ENCODE data around the gene ROR2.
A peak's percentile ranks its signal among the peaks of the same experiment; 100 is the strongest.
"Not testable (repeated sequence)": the region's sequence is repeated elsewhere in the genome, so short reads cannot be mapped to it uniquely, and the experiment has no call there.

Gene ROR2

GRCh38 chr9:91985692-91986091 is 35.7 kb upstream of the ROR2 start:
- TF ChIP-seq PKNOX1 (IDR thresholded peaks at IDR 0.05) (no peak), SP1 (IDR thresholded peaks at IDR 0.05) (no peak), BHLHE40 (IDR thresholded peaks at IDR 0.05; ENCODE audit: borderline replicate concordance) (no peak), FOXA1 (IDR thresholded peaks at IDR 0.05) (no peak), CTBP1 (IDR thresholded peaks at IDR 0.05; ENCODE audit: borderline replicate concordance) (no peak), LEF1 (IDR thresholded peaks at IDR 0.05; ENCODE audit: borderline replicate concordance) (no peak), HDGF (IDR thresholded peaks at IDR 0.05; ENCODE audit: borderline replicate concordance) (no peak), FOXK2 (IDR thresholded peaks at IDR 0.05) (no peak), FOXM1 (IDR thresholded peaks at IDR 0.05; ENCODE audit: borderline replicate concordance) (no peak), ELF4 (IDR thresholded peaks at IDR 0.05) (no peak), NFRKB (IDR thresholded peaks at IDR 0.05) (no peak)
- DNase-seq (ENCODE audit: extremely low spot score), result no peak
- ChIA-PET POLR2A (no interaction called here), CTCF (no interaction called here)

GRCh38 chr9:91978740-91979414 is 28.8 kb upstream of the ROR2 start:
- TF ChIP-seq TARDBP (IDR thresholded peaks at IDR 0.05) (no peak), ELF4 (IDR thresholded peaks at IDR 0.05) (no peak), PKNOX1 (IDR thresholded peaks at IDR 0.05) (no peak), BHLHE40 (IDR thresholded peaks at IDR 0.05; ENCODE audit: borderline replicate concordance) (no peak), SP1 (IDR thresholded peaks at IDR 0.05) (no peak), L3MBTL2 (conservative IDR thresholded peaks at IDR 0.05) (no peak), SUZ12 (IDR thresholded peaks at IDR 0.05) (no peak), ZNF384 (IDR thresholded peaks at IDR 0.05) (no peak)
- peak; percentile 53 for DNase-seq (ENCODE audit: extremely low spot score)
- CTCF ChIA-PET, result interaction anchor here (0.7 to 2.2 kb wide), 4 partner anchors 21 to 1063 kb away, joined by 3 to 7 read pairs (median 4); no protein-coding TSS in a partner anchor
- POLR2A ChIA-PET, result no interaction called here

GRCh38 chr9:91975254-91975653 is 25.2 kb upstream of the ROR2 start:
- CTCF ChIA-PET; POLR2A ChIA-PET; DNase-seq (ENCODE audit: extremely low spot score): not testable (repeated sequence)

GRCh38 chr9:91972711-91973110 is 22.7 kb upstream of the ROR2 start:
- no peak for DNase-seq (ENCODE audit: extremely low spot score)
- CTCF ChIA-PET, result no interaction called here
- no peak for TF ChIP-seq BHLHE40 (IDR thresholded peaks at IDR 0.05; ENCODE audit: borderline replicate concordance)
- no peak for TF ChIP-seq CTBP1 (IDR thresholded peaks at IDR 0.05; ENCODE audit: borderline replicate concordance)
- no peak for TF ChIP-seq TARDBP (IDR thresholded peaks at IDR 0.05)
- TF ChIP-seq FOXA1 (IDR thresholded peaks at IDR 0.05), result no peak
- no peak for TF ChIP-seq LEF1 (IDR thresholded peaks at IDR 0.05; ENCODE audit: borderline replicate concordance)
- TF ChIP-seq SP1 (IDR thresholded peaks at IDR 0.05), result no peak
- no peak for TF ChIP-seq NFRKB (IDR thresholded peaks at IDR 0.05)
- TF ChIP-seq HDGF (IDR thresholded peaks at IDR 0.05; ENCODE audit: borderline replicate concordance), result no peak
- no peak for TF ChIP-seq FOXM1 (IDR thresholded peaks at IDR 0.05; ENCODE audit: borderline replicate concordance)
- no peak for TF ChIP-seq FOXK2 (IDR thresholded peaks at IDR 0.05)
- no peak for TF ChIP-seq ZNF384 (IDR thresholded peaks at IDR 0.05)
- no peak for TF ChIP-seq ARNT (IDR thresholded peaks at IDR 0.05)
- no peak for TF ChIP-seq SUZ12 (IDR thresholded peaks at IDR 0.05)
- no peak for TF ChIP-seq L3MBTL2 (conservative IDR thresholded peaks at IDR 0.05)
- TF ChIP-seq PKNOX1 (IDR thresholded peaks at IDR 0.05), result no peak
- TF ChIP-seq ELF4 (IDR thresholded peaks at IDR 0.05), result no peak
- POLR2A ChIA-PET, result no interaction called here

GRCh38 chr9:91972076-91972626 is 22.1 kb upstream of the ROR2 start:
- no peak for DNase-seq (ENCODE audit: extremely low spot score)
- CTCF ChIA-PET, result no interaction called here
- TF ChIP-seq L3MBTL2 (conservative IDR thresholded peaks at IDR 0.05) (no peak), SP1 (IDR thresholded peaks at IDR 0.05) (no peak), FOXK2 (IDR thresholded peaks at IDR 0.05) (no peak), LEF1 (IDR thresholded peaks at IDR 0.05; ENCODE audit: borderline replicate concordance) (no peak), ARNT (IDR thresholded peaks at IDR 0.05) (no peak), HDGF (IDR thresholded peaks at IDR 0.05; ENCODE audit: borderline replicate concordance) (no peak)
- POLR2A ChIA-PET, result no interaction called here

- TF ChIP-seq LEF1 (IDR thresholded peaks at IDR 0.05; ENCODE audit: borderline replicate concordance), result no peak
- TF ChIP-seq SP1 (IDR thresholded peaks at IDR 0.05), result no peak
- TF ChIP-seq BHLHE40 (IDR thresholded peaks at IDR 0.05; ENCODE audit: borderline replicate concordance), result no peak
- no peak for TF ChIP-seq NFRKB (IDR thresholded peaks at IDR 0.05)
- no peak for TF ChIP-seq ELF4 (IDR thresholded peaks at IDR 0.05)
- TF ChIP-seq FOXK2 (IDR thresholded peaks at IDR 0.05), result no peak
- no peak for TF ChIP-seq FOXA1 (IDR thresholded peaks at IDR 0.05)
- no peak for TF ChIP-seq L3MBTL2 (conservative IDR thresholded peaks at IDR 0.05)
- ChIA-PET CTCF (interaction anchor here (1.4 kb wide), 1 partner anchor 17 kb away, joined by 5 read pairs; the partner anchor contains the start of gene ROR2), POLR2A (no interaction called here)
- DNase-seq (ENCODE audit: extremely low spot score), result no peak
Measured at GRCh38 chr9:91967259-91967658, 17.2 kb upstream of the ROR2 start.

GRCh38 chr9:91966503-91966902 is 16.5 kb upstream of the ROR2 start:
- TF ChIP-seq NFRKB (IDR thresholded peaks at IDR 0.05) (no peak), LEF1 (IDR thresholded peaks at IDR 0.05; ENCODE audit: borderline replicate concordance) (no peak), FOXA1 (IDR thresholded peaks at IDR 0.05) (no peak), CTBP1 (IDR thresholded peaks at IDR 0.05; ENCODE audit: borderline replicate concordance) (no peak), TARDBP (IDR thresholded peaks at IDR 0.05) (no peak), L3MBTL2 (conservative IDR thresholded peaks at IDR 0.05) (no peak), SUZ12 (IDR thresholded peaks at IDR 0.05) (no peak), PKNOX1 (IDR thresholded peaks at IDR 0.05) (no peak)
- ChIA-PET CTCF (no interaction called here), POLR2A (no interaction called here)
- no peak for DNase-seq (ENCODE audit: extremely low spot score)

Measured in HEK293T (cell line).